Stimulated activated CD4-positive, alpha-beta T cell treated with anti-CD3 and anti-CD28 coated beads, Interleukin-1b, Interleukin-23, amount 100 ng/mL, for 48 hours (primary cell): ENCODE results near the gene RNFT2.
A peak's percentile ranks its signal among the peaks of the same experiment; 100 is the strongest.

ENCODE experiments used
- DNase-seq: peaks from one replicate; pipeline ENCODE4 v3.0.0-alpha.2; 2020

RNFT2 gene

GRCh38 chr12:116880817-116881324 lies 142.8 kb downstream of the RNFT2 start:
- peak; percentile 22 for DNase-seq

GRCh38 chr12:116881325-116881876 lies 143.3 kb downstream of the RNFT2 start, which contains the start of gene HRK:
TSS of gene HRK (minus strand) at chr12:116881441. CDS start at chr12:116881307, 134 bp downstream.
- DNase-seq: no peak

GRCh38 chr12:116881877-116882507 lies 143.9 kb downstream of the RNFT2 start:
- DNase-seq: no peak

GRCh38 chr12:116882742-116883141 lies 144.6 kb downstream of the RNFT2 start:
- DNase-seq: no peak

- no peak for DNase-seq
Measured at GRCh38 chr12:116884871-116885270, 146.8 kb downstream of the RNFT2 start.

- DNase-seq: no peak
Measured at GRCh38 chr12:116885491-116885890, 147.4 kb downstream of the RNFT2 start.

- no peak for DNase-seq
Measured at GRCh38 chr12:116887244-116887643, 149.1 kb downstream of the RNFT2 start.

GRCh38 chr12:116887897-116888296 lies 149.8 kb downstream of the RNFT2 start:
- DNase-seq: no peak

GRCh38 chr12:116890330-116890729 lies 152.2 kb downstream of the RNFT2 start:
- no peak for DNase-seq

- no peak for DNase-seq
Measured at GRCh38 chr12:116891019-116891418, 152.9 kb downstream of the RNFT2 start.

- no peak for DNase-seq
Measured at GRCh38 chr12:116892349-116893140, 154.4 kb downstream of the RNFT2 start.

GRCh38 chr12:116894913-116895312 lies 156.8 kb downstream of the RNFT2 start:
- no peak for DNase-seq

- no peak for DNase-seq
Measured at GRCh38 chr12:116896411-116896924, 158.4 kb downstream of the RNFT2 start.

- no peak for DNase-seq
Measured at GRCh38 chr12:116897476-116897875, 159.4 kb downstream of the RNFT2 start.

- no peak for DNase-seq
Measured at GRCh38 chr12:116898669-116899068, 160.6 kb downstream of the RNFT2 start.

GRCh38 chr12:116901612-116902011 lies 163.5 kb downstream of the RNFT2 start:
- no peak for DNase-seq
